Neural progenitor cell (in vitro differentiated cells): ENCODE measurements around the gene FGD2. TPM values are rescaled to one million over a fixed set of nuclear protein-coding genes. Genes with fewer than 3 reads are reported as not detected.

Experiments
- DNase-seq: peaks from one replicate; pipeline ENCODE4 v3.0.0-alpha.2; 2016; ENCODE audit warnings: low spot score
- H2AFZ ChIP-seq: fragments of 200-600 bp; sonication (generic); replicated peaks from 2 replicates; pipeline ENCODE4 v1.6.1; 2016; ENCODE audit warnings: antibody characterized with exemption
- H3F3A ChIP-seq: fragments of 200-600 bp; sonication (generic); 2 replicates; pipeline ENCODE4 v1.6.1; 2016; ENCODE audit warnings: antibody characterized with exemption, low read depth
- H3K27ac ChIP-seq: fragments of 200-600 bp; sonication (generic); 2 replicates; pipeline ENCODE4 v1.5.1; 2016; ENCODE audit warnings: mild to moderate bottlenecking
- H3K27me3 ChIP-seq: fragments of 200-600 bp; sonication (generic); 2 replicates; pipeline ENCODE4 v1.6.1; 2016; ENCODE audit warnings: mild to moderate bottlenecking, moderate library complexity
- H3K36me3 ChIP-seq: fragments of 200-600 bp; sonication (generic); 2 replicates; pipeline ENCODE4 v1.5.1; 2016
- H3K4me1 ChIP-seq: fragments of 200-600 bp; sonication (generic); 2 replicates; pipeline ENCODE4 v1.6.1; 2016; ENCODE audit warnings: mixed run types
- H3K4me2 ChIP-seq: fragments of 200-600 bp; sonication (generic); 2 replicates; pipeline ENCODE4 v1.6.1; 2016
- H3K4me3 ChIP-seq: fragments of 200-600 bp; sonication (generic); 2 replicates; pipeline ENCODE4 v1.5.1; 2016
- H3K79me2 ChIP-seq: fragments of 200-600 bp; sonication (generic); 2 replicates; pipeline ENCODE4 v1.6.1; 2016; ENCODE audit warnings: low read depth
- H3K9ac ChIP-seq: fragments of 200-600 bp; sonication (generic); 2 replicates; pipeline ENCODE4 v1.6.1; 2016
- H3K9me3 ChIP-seq: fragments of 200-600 bp; sonication (generic); 2 replicates; pipeline ENCODE4 v1.5.1; 2016; ENCODE audit warnings: low read depth
- H4K20me1 ChIP-seq: fragments of 200-600 bp; sonication (generic); 2 replicates; pipeline ENCODE4 v1.6.1; 2016; ENCODE audit warnings: low read depth
- H3K27ac Mint-ChIP-seq: 3 replicates; pipeline ENCODE4 v1.8.0; 2021; ENCODE audit warnings: mixed read lengths
- H3K27me3 Mint-ChIP-seq: 2 replicates; pipeline ENCODE4 v1.8.0; 2022; ENCODE audit warnings: low read depth, mild to moderate bottlenecking, inconsistent platforms, moderate library complexity, mixed read lengths; ENCODE audit not compliant: insufficient read depth
- H3K36me3 Mint-ChIP-seq: 3 replicates; pipeline ENCODE4 v1.8.0; 2021; ENCODE audit warnings: mixed read lengths
- H3K4me1 Mint-ChIP-seq: 3 replicates; pipeline ENCODE4 v1.8.0; 2021; ENCODE audit warnings: mixed read lengths
- H3K4me3 Mint-ChIP-seq: 3 replicates; pipeline ENCODE4 v1.8.0; 2021; ENCODE audit warnings: mild to moderate bottlenecking, moderate library complexity, mixed read lengths
- H3K9me3 Mint-ChIP-seq: 3 replicates; pipeline ENCODE4 v1.8.0; 2020; ENCODE audit warnings: mixed read lengths
- EZH2 ChIP-seq: fragments of 200-600 bp; sonication (generic); IDR thresholded peaks from 2 replicates; pipeline ENCODE4 v1.6.1; 2017; ENCODE audit warnings: antibody characterized with exemption, mild to moderate bottlenecking, moderate library complexity
- EZH2phosphoT487 ChIP-seq: fragments of 200-600 bp; sonication (generic); IDR thresholded peaks from 2 replicates; pipeline ENCODE4 v1.6.1; 2017; ENCODE audit warnings: antibody characterized with exemption
- total RNA-seq: library from RNA; depleted of rRNA; stranded (reverse); fragments of >200 nt; gene quantifications from 2 replicates; pipeline ENCODE4 v1.2.3, GENCODE V29; 2015; ENCODE audit warnings: low replicate concordance
- TF ChIP-seq, protein P1 (sequence below): fragments of 200-600 bp; sonication (generic); IDR thresholded peaks from 2 replicates; pipeline ENCODE4 v1.5.1; 2017; ENCODE audit warnings: antibody characterized with exemption, mild to moderate bottlenecking

FGD2 gene
- total RNA-seq, 1 donor from 2014 or later, result 0.06 TPM

DNA sequence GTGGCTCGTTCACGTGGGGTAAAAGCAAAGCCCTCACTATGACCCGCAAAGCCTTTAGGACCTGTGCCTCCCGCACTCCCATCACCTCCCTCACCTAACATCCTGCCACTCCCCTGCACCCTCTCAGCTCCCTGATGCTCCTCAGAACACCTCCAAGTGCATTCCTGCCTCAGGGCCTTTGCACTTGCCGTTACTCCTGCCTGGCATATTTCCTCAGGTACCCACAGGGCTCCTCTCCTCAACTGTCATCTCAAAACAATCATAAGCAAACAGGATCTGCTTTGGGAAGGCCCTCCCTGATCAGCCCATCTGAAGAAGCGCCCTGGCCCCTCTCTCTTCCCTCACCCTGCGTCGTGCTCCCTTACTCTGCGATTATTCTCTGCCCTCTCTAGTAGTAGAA lies 49.1 kb downstream of the FGD2 start:
- H3K27ac Mint-ChIP-seq, result no peak overlapping the region
- peaks cover 4% of the 10 kb centered on the region for H4K20me1 ChIP-seq
- no peak overlapping the region for H3K4me3 ChIP-seq
- no peak for TF ChIP-seq EZH2phosphoT487
- TF ChIP-seq, protein P1, sequence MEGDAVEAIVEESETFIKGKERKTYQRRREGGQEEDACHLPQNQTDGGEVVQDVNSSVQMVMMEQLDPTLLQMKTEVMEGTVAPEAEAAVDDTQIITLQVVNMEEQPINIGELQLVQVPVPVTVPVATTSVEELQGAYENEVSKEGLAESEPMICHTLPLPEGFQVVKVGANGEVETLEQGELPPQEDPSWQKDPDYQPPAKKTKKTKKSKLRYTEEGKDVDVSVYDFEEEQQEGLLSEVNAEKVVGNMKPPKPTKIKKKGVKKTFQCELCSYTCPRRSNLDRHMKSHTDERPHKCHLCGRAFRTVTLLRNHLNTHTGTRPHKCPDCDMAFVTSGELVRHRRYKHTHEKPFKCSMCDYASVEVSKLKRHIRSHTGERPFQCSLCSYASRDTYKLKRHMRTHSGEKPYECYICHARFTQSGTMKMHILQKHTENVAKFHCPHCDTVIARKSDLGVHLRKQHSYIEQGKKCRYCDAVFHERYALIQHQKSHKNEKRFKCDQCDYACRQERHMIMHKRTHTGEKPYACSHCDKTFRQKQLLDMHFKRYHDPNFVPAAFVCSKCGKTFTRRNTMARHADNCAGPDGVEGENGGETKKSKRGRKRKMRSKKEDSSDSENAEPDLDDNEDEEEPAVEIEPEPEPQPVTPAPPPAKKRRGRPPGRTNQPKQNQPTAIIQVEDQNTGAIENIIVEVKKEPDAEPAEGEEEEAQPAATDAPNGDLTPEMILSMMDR, result no peak
- TF ChIP-seq EZH2, result no peak
- no peak overlapping the region for H3K27ac ChIP-seq
- no peaks in the 10 kb centered on the region for H3K36me3 ChIP-seq
- peaks cover 25% of the 10 kb centered on the region for H3K27me3 Mint-ChIP-seq
- H3K4me1 Mint-ChIP-seq, result peaks cover 47% of the 10 kb centered on the region
- no peaks in the 10 kb centered on the region for H3K36me3 Mint-ChIP-seq
- H3K4me1 ChIP-seq, result peaks cover 16% of the 10 kb centered on the region
- no peaks in the 10 kb centered on the region for H3K27me3 ChIP-seq
- H3F3A ChIP-seq, result peaks cover 35% of the 10 kb centered on the region
- no peak overlapping the region for H3K4me3 Mint-ChIP-seq
- H3K79me2 ChIP-seq, result no peaks in the 10 kb centered on the region
- DNase-seq, result no peak
- H2AFZ ChIP-seq, result no peak overlapping the region
- H3K4me2 ChIP-seq, result no peak overlapping the region
- no peaks in the 10 kb centered on the region for H3K9me3 Mint-ChIP-seq
- no peaks in the 10 kb centered on the region for H3K9me3 ChIP-seq
- no peak overlapping the region for H3K9ac ChIP-seq

DNA sequence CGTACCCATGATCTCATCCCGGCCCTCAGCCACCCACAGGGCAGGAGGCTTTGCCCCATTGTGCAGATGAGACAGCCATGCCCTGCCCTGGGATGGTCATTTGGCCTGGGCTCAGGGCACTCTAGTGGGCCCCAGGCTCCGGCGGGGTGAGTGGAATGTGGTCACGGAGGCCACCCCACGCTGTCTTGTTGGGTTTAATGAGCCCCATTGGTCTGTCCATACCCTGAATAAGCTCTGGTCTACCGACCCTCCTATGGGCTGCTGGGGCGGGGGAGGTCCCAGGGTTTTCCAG lies 50.6 kb downstream of the FGD2 start:
- Histone ChIP-seq H4K20me1 (peaks cover 4% of the 10 kb centered on the region), H3K9me3 (no peaks in the 10 kb centered on the region), H3K79me2 (no peaks in the 10 kb centered on the region), H2AFZ (no peak overlapping the region), H3K27ac (no peak overlapping the region), H3F3A (peaks cover 44% of the 10 kb centered on the region), H3K36me3 (no peaks in the 10 kb centered on the region), H3K9ac (no peak overlapping the region), H3K27me3 (no peaks in the 10 kb centered on the region), H3K4me3 (no peak overlapping the region), H3K4me1 (peaks cover 21% of the 10 kb centered on the region), H3K4me2 (no peak overlapping the region)
- Mint-ChIP-seq H3K36me3 (no peaks in the 10 kb centered on the region), H3K4me3 (no peak overlapping the region), H3K4me1 (peaks cover 53% of the 10 kb centered on the region), H3K9me3 (no peaks in the 10 kb centered on the region), H3K27ac (no peak overlapping the region), H3K27me3 (peaks cover 24% of the 10 kb centered on the region)
- DNase-seq, result no peak
- TF ChIP-seq EZH2phosphoT487 (no peak), EZH2 (no peak)
- TF ChIP-seq, protein P1, result no peak

GRCh38 chr6:37056439-37057127 lies 51.1 kb downstream of the FGD2 start:
- Mint-ChIP-seq H3K4me3 (no peak overlapping the region), H3K36me3 (no peaks in the 10 kb centered on the region), H3K4me1 (peaks cover 53% of the 10 kb centered on the region), H3K27me3 (peaks cover 19% of the 10 kb centered on the region), H3K9me3 (no peaks in the 10 kb centered on the region), H3K27ac (no peak overlapping the region)
- no peaks in the 10 kb centered on the region for H3K36me3 ChIP-seq
- H3K4me1 ChIP-seq, result peaks cover 21% of the 10 kb centered on the region
- H3K9ac ChIP-seq, result no peak overlapping the region
- H3K27me3 ChIP-seq, result no peaks in the 10 kb centered on the region
- H3K4me3 ChIP-seq, result no peak overlapping the region
- no peaks in the 10 kb centered on the region for H3K9me3 ChIP-seq
- H3F3A ChIP-seq, result peaks cover 44% of the 10 kb centered on the region
- peaks cover 4% of the 10 kb centered on the region for H4K20me1 ChIP-seq
- DNase-seq, result no peak
- H2AFZ ChIP-seq, result no peak overlapping the region
- H3K79me2 ChIP-seq, result no peaks in the 10 kb centered on the region
- no peak overlapping the region for H3K4me2 ChIP-seq
- H3K27ac ChIP-seq, result no peak overlapping the region
- no peak for TF ChIP-seq EZH2
- TF ChIP-seq, protein P1, result no peak
- no peak for TF ChIP-seq EZH2phosphoT487
